ENCODE data around the gene CPN1. TPM values are rescaled to one million over a fixed set of nuclear protein-coding genes. Genes with fewer than 3 reads are reported as not detected.

CPN1 gene
- polyA plus RNA-seq, 1 donor (not counting 4 experiments of a cell fraction or from before 2014, with no cell fraction given) = not detected

DNA sequence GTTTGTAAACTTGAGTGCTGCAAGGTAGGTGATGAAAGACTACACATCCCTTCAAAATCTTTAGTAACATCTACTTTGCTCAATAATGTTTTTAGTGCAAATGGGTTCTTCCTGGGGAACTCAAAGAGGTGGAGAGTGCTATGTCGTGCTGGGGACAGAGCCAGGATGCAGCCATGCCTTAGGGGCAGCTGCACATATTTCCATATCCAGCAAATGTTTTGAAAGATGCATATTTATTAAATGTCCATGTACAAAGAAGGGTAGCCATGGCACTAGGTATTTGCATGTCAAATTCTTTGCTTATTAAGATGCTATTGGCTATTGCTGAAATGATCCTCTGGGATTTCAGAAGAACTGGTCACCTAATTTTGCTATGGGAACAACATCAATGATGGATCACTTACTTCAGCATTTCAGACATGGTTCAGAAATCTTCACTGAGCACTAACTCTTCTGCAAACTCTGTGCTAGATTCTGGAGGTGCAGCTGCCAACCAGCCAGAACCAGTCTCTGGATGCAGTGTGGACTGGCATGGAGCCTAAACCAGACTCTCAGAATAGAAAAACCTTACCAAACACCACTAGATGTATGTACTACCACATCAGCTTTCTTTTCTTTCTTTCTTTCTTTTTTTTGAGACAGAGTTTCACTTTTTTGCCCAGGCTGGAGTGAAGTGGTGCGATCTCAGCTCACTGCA lies 40.2 kb downstream of the CPN1 start:
- H3K9me1 ChIP-seq (ENCODE audit: control insufficient read depth, extremely low read depth, insufficient read depth, low read length) = no peaks in the 10 kb centered on the region
- no peak for FAIRE-seq
- H3K36me3 ChIP-seq (ENCODE audit: control insufficient read depth in 2 of 2, extremely low read depth in 1 of 2, insufficient read depth in 2 of 2, low read length in 2 of 2) = no peaks in the 10 kb centered on the region
- H3K9ac ChIP-seq (ENCODE audit: control insufficient read depth, extremely low read depth, insufficient read depth, low read length) = no peak overlapping the region
- H4K20me1 ChIP-seq (ENCODE audit: control insufficient read depth, extremely low read depth, insufficient read depth, low read length) = no peaks in the 10 kb centered on the region
- no peak overlapping the region for H2AFZ ChIP-seq (ENCODE audit: control insufficient read depth, low read length)
- H3K27me3 ChIP-seq (ENCODE audit: control insufficient read depth, extremely low read depth, insufficient read depth, low read length) = no peaks in the 10 kb centered on the region
- no peak for TF ChIP-seq CTCF (optimal IDR thresholded peaks at IDR 0.05 in 1 of 3, IDR thresholded peaks at IDR 0.05 in 1 of 3, conservative IDR thresholded peaks at IDR 0.05 in 1 of 3; ENCODE audit: extremely low read depth in 1 of 3, insufficient read depth in 2 of 3, low read length in 3 of 3)
- TF ChIP-seq EZH2 (IDR thresholded peaks at IDR 0.05; ENCODE audit: low read length) = no peak
- DNase-seq (ENCODE audit: low read depth, low spot score) = no peak
- no peaks in the 10 kb centered on the region for H3K9me3 ChIP-seq (ENCODE audit: control insufficient read depth, low read depth, low read length)
- H3K27ac ChIP-seq (ENCODE audit: control insufficient read depth, insufficient read depth, low read length) = no peak overlapping the region
- no peaks in the 10 kb centered on the region for H3K79me2 ChIP-seq (ENCODE audit: control insufficient read depth, insufficient read depth, low read length)
- no peak overlapping the region for H3K4me3 ChIP-seq (ENCODE audit: control insufficient read depth in 2 of 3, extremely low read depth in 1 of 3, insufficient read depth in 2 of 3, low read depth in 1 of 3, low read length in 3 of 3)
- dilution Hi-C loops (cut with MboI; ENCODE audit: extremely low pct_ligation_motif_present, low sequenced_read_pairs) = no loop called here
- H3K4me2 ChIP-seq (ENCODE audit: control insufficient read depth, extremely low read depth, insufficient read depth, low read depth, low read length) = no peak overlapping the region
- peaks cover 34% of the 10 kb centered on the region for H3K4me1 ChIP-seq (ENCODE audit: control insufficient read depth, extremely low read depth, insufficient read depth, low read length)

DNA sequence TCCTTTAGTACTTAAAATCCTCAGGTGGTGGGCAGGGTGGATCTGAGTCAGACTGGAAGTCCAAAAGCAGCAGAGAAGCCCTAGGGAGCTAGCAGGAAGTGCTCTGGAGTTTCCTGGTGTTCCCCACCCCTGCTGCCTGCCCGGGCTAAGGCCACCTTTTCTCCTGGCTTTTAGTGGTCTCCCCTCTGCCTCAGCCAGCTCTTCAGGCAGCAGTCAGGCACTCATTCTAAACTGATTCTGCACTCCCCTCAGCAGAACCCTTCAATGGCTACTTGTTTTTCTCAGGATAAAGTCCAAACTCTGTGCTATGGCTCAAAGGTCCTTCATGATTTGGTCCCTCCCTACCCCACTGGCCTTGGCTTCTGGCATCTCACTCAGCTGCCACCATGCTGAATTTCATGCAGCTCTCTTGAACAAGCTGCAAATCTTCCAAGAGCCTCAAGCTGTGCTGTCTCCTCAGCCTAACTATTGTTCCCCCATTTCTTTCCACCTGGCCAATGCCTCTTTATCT lies 43.1 kb downstream of the CPN1 start:
- Histone ChIP-seq H3K9me1 (ENCODE audit: control insufficient read depth, extremely low read depth, insufficient read depth, low read length) (no peaks in the 10 kb centered on the region), H2AFZ (ENCODE audit: control insufficient read depth, low read length) (peak overlapping the region; percentile 70), H3K9me3 (ENCODE audit: control insufficient read depth, low read depth, low read length) (no peaks in the 10 kb centered on the region), H3K4me2 (ENCODE audit: control insufficient read depth, extremely low read depth, insufficient read depth, low read depth, low read length) (peak overlapping the region; percentile 46), H3K36me3 (ENCODE audit: control insufficient read depth in 2 of 2, extremely low read depth in 1 of 2, insufficient read depth in 2 of 2, low read length in 2 of 2) (no peaks in the 10 kb centered on the region), H3K4me3 (ENCODE audit: control insufficient read depth in 2 of 3, extremely low read depth in 1 of 3, insufficient read depth in 2 of 3, low read depth in 1 of 3, low read length in 3 of 3) (no peak overlapping the region), H3K4me1 (ENCODE audit: control insufficient read depth, extremely low read depth, insufficient read depth, low read length) (peaks cover 16% of the 10 kb centered on the region), H3K9ac (ENCODE audit: control insufficient read depth, extremely low read depth, insufficient read depth, low read length) (no peak overlapping the region), H4K20me1 (ENCODE audit: control insufficient read depth, extremely low read depth, insufficient read depth, low read length) (no peaks in the 10 kb centered on the region), H3K79me2 (ENCODE audit: control insufficient read depth, insufficient read depth, low read length) (no peaks in the 10 kb centered on the region), H3K27me3 (ENCODE audit: control insufficient read depth, extremely low read depth, insufficient read depth, low read length) (no peaks in the 10 kb centered on the region), H3K27ac (ENCODE audit: control insufficient read depth, insufficient read depth, low read length) (peak overlapping the region; percentile 49)
- dilution Hi-C loops (cut with MboI; ENCODE audit: extremely low pct_ligation_motif_present, low sequenced_read_pairs) = no loop called here
- FAIRE-seq (no peak), DNase-seq (ENCODE audit: low read depth, low spot score) (no peak)
- TF ChIP-seq CTCF (optimal IDR thresholded peaks at IDR 0.05 in 1 of 3, IDR thresholded peaks at IDR 0.05 in 1 of 3, conservative IDR thresholded peaks at IDR 0.05 in 1 of 3; ENCODE audit: extremely low read depth in 1 of 3, insufficient read depth in 2 of 3, low read length in 3 of 3) = no peak
- no peak for TF ChIP-seq EZH2 (IDR thresholded peaks at IDR 0.05; ENCODE audit: low read length)

Data from keratinocyte (primary cell).